Measurements from ENCODE around the gene ZNF184.

The ZNF184 gene

DNA sequence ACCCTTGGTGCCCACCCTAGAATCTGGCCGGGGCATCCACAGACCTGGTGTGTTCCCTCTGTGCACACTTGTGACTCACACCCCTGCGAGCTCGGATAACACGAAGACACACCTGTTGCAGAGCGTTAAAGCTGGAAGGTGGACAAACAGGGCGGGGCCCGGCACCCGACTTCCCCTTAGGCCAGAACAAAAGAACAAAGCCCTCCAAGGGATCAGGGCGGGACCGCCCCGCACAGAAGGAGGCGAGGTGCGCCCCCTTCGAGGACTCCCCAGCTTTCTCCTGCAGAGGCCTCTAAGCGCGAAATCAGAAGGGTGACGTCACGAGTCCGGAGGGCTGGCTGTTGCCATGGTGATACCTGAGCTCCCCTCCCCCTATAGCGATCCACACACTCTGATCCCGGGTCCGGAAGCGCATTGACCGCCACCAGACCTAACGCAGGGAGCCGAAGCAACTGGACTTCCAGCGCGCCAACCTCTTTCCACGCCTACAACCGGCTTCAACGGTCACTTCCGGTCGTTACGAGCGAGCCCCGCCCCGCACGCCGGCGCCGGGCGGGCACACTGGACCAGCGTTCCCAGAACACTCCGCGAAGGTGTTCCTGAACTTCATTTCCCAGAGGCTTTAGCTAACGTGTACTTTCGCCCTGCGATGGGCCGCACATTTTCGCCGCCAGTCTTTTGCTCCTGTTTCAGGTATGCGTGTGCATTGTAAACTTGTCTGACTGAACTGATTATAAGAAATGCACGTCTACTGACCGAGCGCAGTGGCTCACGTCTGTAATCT lies at the start of gene ZNF184:
TSS of gene ZNF184 (minus strand) at position 489 of the 784 bp plus-strand sequence. CDS start 811 bp downstream, outside the sequence.
- peak; percentile 86 for DNase-seq

- peak; percentile 68 for DNase-seq
Measured at GRCh38 chr6:27518881-27519795, 46.2 kb upstream of the ZNF184 start.

DNA sequence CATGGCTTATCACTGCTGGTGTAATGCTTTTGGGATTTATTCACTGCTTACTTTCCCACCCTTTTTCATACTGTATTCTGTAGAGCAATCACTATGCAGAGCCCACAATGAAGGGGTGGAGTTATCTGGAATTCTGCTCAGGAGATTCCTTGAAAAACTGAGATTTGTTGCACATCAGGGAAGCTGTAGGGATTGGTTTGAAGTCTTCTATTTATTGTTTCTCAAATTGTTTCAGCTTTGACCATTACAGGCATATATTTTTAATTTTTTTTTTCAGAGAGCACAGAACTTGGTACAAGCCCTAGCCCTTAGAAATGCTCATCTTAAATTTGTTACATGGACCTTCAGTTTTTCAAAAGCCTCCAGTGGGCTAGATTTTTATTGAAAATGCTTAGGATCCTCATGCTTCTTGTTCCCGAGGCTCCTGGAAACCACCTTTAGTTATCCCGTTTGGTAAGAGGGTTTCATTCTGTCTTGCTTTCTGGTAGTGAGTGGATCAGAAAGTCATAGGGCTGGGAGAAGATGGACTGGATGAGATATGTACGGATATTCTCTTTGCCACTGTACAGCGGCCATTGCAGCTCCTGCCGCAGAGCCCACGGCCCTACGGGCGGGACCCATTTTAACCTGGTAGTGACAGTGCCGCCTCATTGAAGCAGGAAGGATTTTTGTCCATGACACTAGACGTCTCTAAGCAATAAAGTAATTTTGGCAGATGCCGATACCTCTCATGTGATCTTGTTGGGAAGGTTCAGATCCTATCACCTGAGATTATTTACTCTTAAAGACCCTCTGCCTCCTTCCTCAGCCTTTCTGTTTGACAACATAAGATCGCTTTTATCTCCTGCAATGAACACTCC lies 45.3 kb upstream of the ZNF184 start:
- DNase-seq = no peak

GRCh38 chr6:27517238-27517637 lies 44.3 kb upstream of the ZNF184 start:
- DNase-seq = no peak

- no peak for DNase-seq
Measured at GRCh38 chr6:27514906-27515495, 42.1 kb upstream of the ZNF184 start.

GRCh38 chr6:27512525-27512924 lies 39.6 kb upstream of the ZNF184 start:
- no peak for DNase-seq

DNA sequence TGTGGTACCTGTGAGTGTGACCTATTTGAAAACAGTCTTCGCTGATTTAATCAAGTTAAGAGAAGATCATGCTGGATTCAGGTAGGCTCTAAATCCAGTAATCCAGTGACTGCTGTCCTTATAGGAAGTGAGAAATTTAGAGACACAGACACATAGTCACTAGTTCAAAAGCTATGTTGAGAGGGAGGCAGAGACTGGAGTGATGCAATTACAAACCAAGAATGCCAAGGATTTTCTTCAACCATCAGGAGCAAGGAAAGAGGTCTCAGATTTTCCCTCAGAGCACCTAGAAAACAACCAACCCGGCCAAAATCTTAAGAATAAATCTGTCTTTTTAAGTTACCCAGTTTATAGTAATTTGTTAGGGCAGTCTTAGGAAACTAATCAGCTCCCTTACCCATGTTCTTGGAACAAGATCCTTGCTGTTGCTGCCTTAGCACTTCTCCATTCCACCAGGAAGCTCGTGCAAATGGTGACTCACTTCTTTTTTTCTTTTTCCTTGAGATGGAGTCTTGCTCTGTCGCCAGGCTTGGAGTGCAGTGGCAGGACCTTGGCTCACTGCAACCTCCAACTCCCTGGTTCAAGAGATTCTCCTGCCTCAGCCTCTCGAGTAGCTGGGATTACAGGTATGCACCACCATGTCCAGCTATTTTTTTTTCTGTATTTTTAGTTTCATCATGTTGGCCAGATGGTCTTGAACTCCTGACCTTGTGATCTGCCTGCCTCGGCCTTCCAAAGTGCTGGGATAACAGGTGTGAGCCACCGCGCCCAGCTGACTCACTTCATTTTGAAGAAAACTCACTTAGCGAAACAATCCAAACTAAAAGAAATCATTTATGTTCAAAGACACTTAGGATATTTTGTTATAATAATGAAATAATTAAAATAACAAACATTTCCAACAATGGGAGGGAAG lies 34.4 kb upstream of the ZNF184 start:
- no peak for DNase-seq

GRCh38 chr6:27505209-27506027 lies 32.5 kb upstream of the ZNF184 start:
- peak; percentile 71 for DNase-seq

DNA sequence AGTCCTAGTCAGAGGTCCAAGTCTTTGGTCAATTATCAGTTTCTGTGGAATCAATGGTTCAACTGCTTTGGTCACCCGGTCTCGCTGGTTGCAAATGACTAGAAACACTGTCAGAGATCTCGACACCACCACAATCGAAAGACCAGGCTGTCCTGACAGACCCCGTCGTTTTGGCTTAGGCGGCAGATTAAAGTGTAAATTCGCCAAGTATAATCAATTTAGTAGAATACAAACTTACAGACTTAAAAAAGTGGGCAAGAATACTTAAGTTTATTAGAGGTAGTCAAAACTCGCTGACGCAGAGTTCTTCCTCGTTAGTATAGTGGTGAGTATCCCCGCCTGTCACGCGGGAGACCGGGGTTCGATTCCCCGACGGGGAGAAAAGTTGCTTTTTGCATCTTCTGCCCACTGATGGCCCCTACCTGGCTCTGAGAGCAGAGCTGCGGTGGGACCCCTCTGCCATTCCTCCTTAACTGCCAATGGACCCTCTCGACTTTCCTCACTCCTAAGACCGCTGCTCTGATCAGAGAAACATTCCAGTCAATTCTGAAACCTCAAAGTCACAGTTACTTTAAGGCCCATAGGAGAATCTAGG lies 30.6 kb upstream of the ZNF184 start:
- peak; percentile 82 for DNase-seq

GRCh38 chr6:27502508-27503435 lies 29.9 kb upstream of the ZNF184 start:
- peak; percentile 85 for DNase-seq

- DNase-seq = no peak
Measured at GRCh38 chr6:27501187-27501586, 28.3 kb upstream of the ZNF184 start.

DNA sequence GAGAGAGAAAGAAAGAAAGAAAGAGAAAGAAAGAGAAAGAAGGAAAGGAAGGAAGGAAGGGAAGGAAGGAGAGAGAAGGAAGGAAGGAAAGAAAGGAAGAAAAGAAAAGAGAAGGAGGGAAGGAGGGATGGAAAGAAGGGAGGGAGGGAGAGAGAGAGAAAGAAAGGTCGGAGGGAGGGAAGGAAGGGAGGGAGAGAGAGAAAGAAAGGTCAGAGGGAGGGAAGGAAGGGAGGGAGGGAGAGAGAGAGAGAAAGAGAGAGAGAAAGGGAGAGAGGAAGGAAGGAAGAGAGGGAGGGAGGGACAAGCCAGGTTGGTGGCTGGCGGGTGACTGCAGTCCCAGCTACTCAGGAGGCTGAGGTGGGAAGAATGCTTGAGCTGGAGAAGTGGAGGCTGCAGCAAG lies 27.3 kb upstream of the ZNF184 start:
- no peak for DNase-seq

DNA sequence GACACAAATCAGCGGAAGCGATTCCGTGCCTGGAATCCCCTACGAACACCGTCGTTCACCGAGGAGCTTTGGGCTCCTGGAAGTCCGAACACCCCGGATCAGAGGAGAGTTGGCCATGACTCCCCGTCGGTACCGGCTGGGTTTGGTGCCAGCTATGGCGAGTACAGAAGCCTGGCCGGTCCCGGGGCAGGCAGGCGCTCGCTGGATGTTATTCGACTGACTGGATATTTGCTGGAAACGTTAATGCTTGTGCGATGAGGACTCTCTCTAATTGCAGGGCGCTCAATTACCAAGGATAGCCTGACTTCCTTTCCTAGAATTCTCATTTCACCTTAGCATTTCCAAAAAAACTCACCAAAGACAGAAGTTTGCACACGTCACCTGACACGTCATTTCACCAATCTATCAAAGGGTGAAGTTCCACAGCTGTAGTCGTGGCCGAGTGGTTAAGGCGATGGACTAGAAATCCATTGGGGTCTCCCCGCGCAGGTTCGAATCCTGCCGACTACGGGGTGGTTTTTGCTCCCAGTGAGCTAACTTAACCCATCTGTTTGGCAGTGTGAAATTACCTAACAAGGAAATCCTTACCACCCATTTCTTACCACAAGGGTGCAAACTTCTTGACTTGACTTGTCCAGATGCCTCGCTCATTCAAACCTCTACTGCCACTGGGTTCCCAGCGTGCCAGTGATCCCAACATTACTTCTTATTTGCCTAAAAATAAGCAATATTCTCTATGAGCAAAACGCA lies 22.7 kb upstream of the ZNF184 start:
- peak; percentile 90 for DNase-seq

GRCh38 chr6:27494987-27495385 lies 22.1 kb upstream of the ZNF184 start:
- no peak for DNase-seq

DNA sequence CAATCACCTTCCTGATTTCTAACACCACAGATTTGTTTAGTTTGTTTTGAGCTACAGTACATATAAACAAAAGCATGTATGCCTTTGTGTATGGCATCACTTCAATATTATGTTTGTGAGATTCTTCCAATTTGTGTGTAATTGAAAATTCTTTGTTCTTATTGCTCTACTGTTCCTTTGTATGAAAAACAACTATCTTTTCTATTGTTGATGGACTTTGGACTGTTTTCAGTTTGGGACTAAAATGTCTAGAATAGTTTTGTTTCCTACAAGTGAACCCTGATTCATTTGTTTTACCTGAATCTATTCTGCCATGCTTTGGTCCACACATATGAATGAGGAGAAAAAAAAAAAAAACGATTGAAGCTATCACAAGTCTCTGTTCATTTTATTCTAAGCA lies 21.2 kb upstream of the ZNF184 start:
- no peak for DNase-seq

DNA sequence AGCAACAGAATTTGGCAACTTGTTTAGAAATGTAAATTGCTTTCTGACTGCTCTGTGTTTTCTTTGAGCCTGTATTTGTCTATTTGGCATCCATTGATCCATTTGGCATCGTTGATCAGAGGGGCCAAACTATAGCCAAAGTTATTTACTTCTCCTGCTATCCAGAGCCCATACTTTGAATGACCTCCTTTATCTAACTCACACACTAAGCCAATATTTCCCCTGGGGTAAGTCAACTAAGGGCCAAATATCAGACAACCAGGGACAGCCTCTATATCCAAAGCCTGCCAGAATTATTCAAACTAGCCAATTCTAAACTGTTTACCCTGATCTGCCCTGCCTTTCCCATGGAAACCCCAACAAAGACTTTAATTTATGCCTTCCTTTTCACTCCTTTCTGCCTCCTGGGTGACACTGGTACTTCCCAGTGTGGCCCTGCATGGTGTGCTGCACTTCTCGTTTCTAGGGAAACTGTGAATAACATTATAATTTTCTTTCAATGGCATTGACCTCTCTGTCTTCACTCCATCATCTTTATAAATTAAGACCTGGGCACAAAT lies 19.8 kb upstream of the ZNF184 start:
- DNase-seq = no peak

DNA sequence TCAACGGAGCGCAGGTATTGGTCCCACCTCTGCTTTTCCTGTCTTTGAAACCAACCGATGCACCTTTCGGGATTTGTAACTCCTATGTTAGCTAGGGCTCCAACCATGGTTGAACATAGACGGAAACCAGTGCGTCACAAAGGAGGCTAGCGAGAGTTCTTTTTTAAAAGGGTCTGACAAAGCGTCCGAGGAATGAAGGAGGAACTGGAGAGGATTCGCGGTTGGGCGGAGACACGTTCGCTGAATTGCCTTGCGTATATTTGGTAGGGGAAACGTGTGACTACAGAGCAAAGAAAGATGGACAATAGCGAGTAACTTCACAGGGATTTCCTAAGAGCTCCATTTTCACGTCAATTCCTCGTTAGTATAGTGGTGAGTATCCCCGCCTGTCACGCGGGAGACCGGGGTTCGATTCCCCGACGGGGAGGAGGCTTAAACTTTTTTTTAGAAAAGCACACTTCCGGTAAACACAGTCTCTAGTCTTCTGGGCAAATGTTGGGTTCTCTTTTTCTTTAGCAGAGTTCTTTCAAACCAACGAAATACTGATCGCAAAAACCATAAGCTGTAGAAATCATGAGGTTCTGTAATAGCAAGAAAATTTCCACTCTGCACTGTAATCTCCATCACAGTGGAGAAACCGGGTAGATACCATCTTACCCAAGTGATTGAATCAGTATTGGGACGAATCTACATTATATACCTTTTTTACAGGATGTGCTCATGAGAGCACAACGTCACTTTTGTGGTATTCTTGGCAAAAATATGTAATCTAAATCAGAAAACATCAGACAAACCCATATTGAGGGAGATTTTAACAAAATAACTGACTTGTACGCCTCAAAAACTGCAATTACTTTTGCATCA lies 6.6 kb upstream of the ZNF184 start:
- DNase-seq = peak; percentile 85
